Measurements from ENCODE around the gene MYO5A.
"Not testable (repeated sequence)": the region's sequence is repeated elsewhere in the genome, so short reads cannot be mapped to it uniquely, and the experiment has no call there.

The MYO5A gene

GRCh38 chr15:52528564-52529340 lies at the start of gene MYO5A:
TSS of gene MYO5A (minus strand) at chr15:52528880. CDS start at chr15:52528806, 74 bp downstream.
- DNase-seq, result peak; percentile 85

GRCh38 chr15:52576692-52577091 lies 48.0 kb upstream of the MYO5A start:
- DNase-seq, result no peak

- not testable (repeated sequence) for DNase-seq
Measured at GRCh38 chr15:52575573-52575972, 46.9 kb upstream of the MYO5A start.

- no peak for DNase-seq
Measured at GRCh38 chr15:52575072-52575471, 46.4 kb upstream of the MYO5A start.

- not testable (repeated sequence) for DNase-seq
Measured at GRCh38 chr15:52574623-52575022, 45.9 kb upstream of the MYO5A start.

- peak; percentile 96 for DNase-seq
Measured at GRCh38 chr15:52568601-52569585, 40.2 kb upstream of the MYO5A start, which contains the start of gene ARPP19. TSS of gene ARPP19 (minus strand) at chr15:52569030. CDS start at chr15:52568892, 138 bp downstream.

GRCh38 chr15:52567871-52568600 lies 39.4 kb upstream of the MYO5A start:
- DNase-seq, result peak; percentile 57

GRCh38 chr15:52566889-52567288 lies 38.2 kb upstream of the MYO5A start:
- DNase-seq, result no peak

- not testable (repeated sequence) for DNase-seq
Measured at GRCh38 chr15:52565417-52566358, 37.0 kb upstream of the MYO5A start.

GRCh38 chr15:52563501-52564060 lies 34.9 kb upstream of the MYO5A start:
- DNase-seq, result no peak

GRCh38 chr15:52559575-52559974 lies 30.9 kb upstream of the MYO5A start:
- DNase-seq, result no peak

- DNase-seq, result no peak
Measured at GRCh38 chr15:52559022-52559421, 30.3 kb upstream of the MYO5A start.

GRCh38 chr15:52558196-52558595 lies 29.5 kb upstream of the MYO5A start:
- DNase-seq, result peak; percentile 86

GRCh38 chr15:52557274-52557641 lies 28.6 kb upstream of the MYO5A start:
- DNase-seq, result no peak

- no peak for DNase-seq
Measured at GRCh38 chr15:52556524-52557273, 28.0 kb upstream of the MYO5A start.

GRCh38 chr15:52552303-52552702 lies 23.6 kb upstream of the MYO5A start:
- DNase-seq, result no peak

GRCh38 chr15:52551762-52552161 lies 23.1 kb upstream of the MYO5A start:
- DNase-seq, result no peak

- DNase-seq, result not testable (repeated sequence)
Measured at GRCh38 chr15:52551186-52551585, 22.5 kb upstream of the MYO5A start.

GRCh38 chr15:52546031-52546751 lies 17.5 kb upstream of the MYO5A start:
- no peak for DNase-seq

Measured in islet precursor cell (in vitro differentiated cells).